Vagina (tissue), 2 donors: Measurements from ENCODE around the gene SLC16A12.

Experiments used
- POLR2A ChIP-seq, 2 donors: fragments of 450-650 bp; IDR thresholded peaks; one replicate each; pipeline ENCODE4 v1.6.1; 2017; ENCODE audit warnings: antibody characterized with exemption in 2 of 2, mild to moderate bottlenecking in 2 of 2, moderate library complexity in 2 of 2
- POLR2AphosphoS5 ChIP-seq, 2 donors: sonication (generic); formaldehyde crosslinking; IDR thresholded peaks; one replicate each; pipeline ENCODE4 v1.9.0; 2017; ENCODE audit warnings: antibody characterized with exemption in 2 of 2, mild to moderate bottlenecking in 2 of 2, low read depth in 1 of 2; ENCODE audit not compliant: insufficient read depth in 1 of 2
- TF ChIP-seq, protein P1 (sequence below), 3 experiments: fragments of 450-650 bp in 2 of 3; fragments of 200-600 bp in 1 of 3; sonication (generic) in 1 of 3; IDR thresholded peaks; one replicate each; pipeline ENCODE4 v1.5.1; 2017 to 2019; ENCODE audit warnings: antibody characterized with exemption in 3 of 3, mild to moderate bottlenecking in 2 of 3, moderate library complexity in 2 of 3

DNA sequence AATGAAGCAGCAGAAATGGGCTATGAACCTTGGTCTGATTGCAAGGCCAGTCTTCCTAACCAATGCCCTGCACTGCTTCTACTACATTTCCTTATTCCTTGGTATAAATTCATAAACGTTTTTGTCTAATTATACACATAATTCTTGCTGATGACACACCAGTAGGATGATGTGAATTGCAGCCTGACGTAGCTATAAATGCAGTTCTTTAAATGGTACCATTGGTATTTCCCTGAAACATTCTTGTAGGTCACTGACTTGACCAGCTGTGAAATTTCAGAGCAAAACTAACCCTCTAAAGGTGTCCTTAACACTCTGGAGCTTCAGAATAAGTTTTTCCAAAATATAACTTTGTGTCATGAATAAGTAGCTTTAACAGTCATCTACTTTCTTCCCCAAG lies 70.2 kb downstream of the SLC16A12 start:
- TF ChIP-seq POLR2AphosphoS5 (IDR thresholded peaks at IDR 0.05; ENCODE audit: insufficient read depth in 1 of 2, low read depth in 1 of 2) (no peak), POLR2A (IDR thresholded peaks at IDR 0.05) (no peak)
- TF ChIP-seq, protein P1, sequence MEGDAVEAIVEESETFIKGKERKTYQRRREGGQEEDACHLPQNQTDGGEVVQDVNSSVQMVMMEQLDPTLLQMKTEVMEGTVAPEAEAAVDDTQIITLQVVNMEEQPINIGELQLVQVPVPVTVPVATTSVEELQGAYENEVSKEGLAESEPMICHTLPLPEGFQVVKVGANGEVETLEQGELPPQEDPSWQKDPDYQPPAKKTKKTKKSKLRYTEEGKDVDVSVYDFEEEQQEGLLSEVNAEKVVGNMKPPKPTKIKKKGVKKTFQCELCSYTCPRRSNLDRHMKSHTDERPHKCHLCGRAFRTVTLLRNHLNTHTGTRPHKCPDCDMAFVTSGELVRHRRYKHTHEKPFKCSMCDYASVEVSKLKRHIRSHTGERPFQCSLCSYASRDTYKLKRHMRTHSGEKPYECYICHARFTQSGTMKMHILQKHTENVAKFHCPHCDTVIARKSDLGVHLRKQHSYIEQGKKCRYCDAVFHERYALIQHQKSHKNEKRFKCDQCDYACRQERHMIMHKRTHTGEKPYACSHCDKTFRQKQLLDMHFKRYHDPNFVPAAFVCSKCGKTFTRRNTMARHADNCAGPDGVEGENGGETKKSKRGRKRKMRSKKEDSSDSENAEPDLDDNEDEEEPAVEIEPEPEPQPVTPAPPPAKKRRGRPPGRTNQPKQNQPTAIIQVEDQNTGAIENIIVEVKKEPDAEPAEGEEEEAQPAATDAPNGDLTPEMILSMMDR (IDR thresholded peaks at IDR 0.05), result no peak
